HepG2 (cell line): ENCODE measurements around the gene RPL32. TPM values are rescaled to one million over a fixed set of nuclear protein-coding genes. Genes with fewer than 3 reads are reported as not detected.

Source experiments
- CBX1 ChIP-seq: IDR thresholded peaks from one replicate; pipeline ENCODE4 v1.6.1; 2016; ENCODE audit warnings: antibody characterized with exemption, low read depth
- JUND ChIP-seq: sonication (generic); formaldehyde crosslinking; IDR thresholded peaks from 2 replicates; pipeline ENCODE4 v1.8.0; 2022; ENCODE audit warnings: mild to moderate bottlenecking, missing genetic modification reagents
- NFE2L1 ChIP-seq: sonication (generic); formaldehyde crosslinking; IDR thresholded peaks from 2 replicates; pipeline ENCODE4 v1.4.0; 2020; ENCODE audit warnings: missing genetic modification reagents, mild to moderate bottlenecking, borderline replicate concordance
- POLR2A ChIP-seq, 2 experiments: IDR thresholded peaks; 2 replicates each; pipeline ENCODE4 v1.6.1; 2011; ENCODE audit warnings: low read depth in 2 of 2, low read length in 2 of 2, mild to moderate bottlenecking in 1 of 2, moderate library complexity in 1 of 2; ENCODE audit not compliant: insufficient read depth in 1 of 2
- RORA ChIP-seq: sonication (generic); formaldehyde crosslinking; IDR thresholded peaks from 2 replicates; pipeline ENCODE4 v1.5.0; 2020; ENCODE audit warnings: mild to moderate bottlenecking, missing genetic modification reagents, moderate library complexity
- TCF7 ChIP-seq: sonication (generic); IDR thresholded peaks from 2 replicates; pipeline ENCODE4 v1.6.1; 2016; ENCODE audit warnings: antibody characterized with exemption, low read depth
- ZBTB42 ChIP-seq: sonication (generic); formaldehyde crosslinking; IDR thresholded peaks from 2 replicates; pipeline ENCODE4 v1.5.0; 2020; ENCODE audit warnings: mild to moderate bottlenecking, missing genetic modification reagents
- ZFP36L2 ChIP-seq: sonication (generic); formaldehyde crosslinking; IDR thresholded peaks from 2 replicates; pipeline ENCODE4 v1.4.0; 2020; ENCODE audit warnings: missing genetic modification reagents
- ZNF430 ChIP-seq: sonication (generic); formaldehyde crosslinking; IDR thresholded peaks from 2 replicates; pipeline ENCODE4 v1.9.0; 2021; ENCODE audit warnings: mild to moderate bottlenecking, missing genetic modification reagents
- polyA plus RNA-seq, 8 experiments: library from polyadenylated mRNA; depleted of rRNA in 3 of 8; stranded (reverse) in 7 of 8; unstranded in 1 of 8; fragments of >200 nt; fragmentation: Illumina TruSeq in 4 of 8; extraction: Trizol in 4 of 8; gene quantifications; 2 replicates each; pipeline versions ENCODE4 v1.2.1 to v1.2.3, GENCODE V29; 2011 to 2016; ENCODE audit warnings: low read depth in 4 of 8, missing spikeins in 1 of 8, mixed read lengths in 1 of 8; ENCODE audit not compliant: insufficient read depth in 1 of 8
- total RNA-seq, 5 experiments: library from RNA; depleted of rRNA; stranded (reverse); fragments of >200 nt; fragmentation: Illumina TruSeq; extraction: Trizol; gene quantifications; 2 replicates each; pipeline ENCODE4 v1.2.3, GENCODE V29; 2016; ENCODE audit warnings: low read depth in 1 of 5
- TF ChIP-seq, protein P1 (sequence below): IDR thresholded peaks from 2 replicates; pipeline ENCODE4 v1.4.0; 2020; ENCODE audit warnings: mild to moderate bottlenecking, missing genetic modification reagents
- TF ChIP-seq, protein P2 (sequence below): sonication (generic); formaldehyde crosslinking; IDR thresholded peaks from 2 replicates; pipeline ENCODE4 v1.4.0; 2020; ENCODE audit warnings: missing genetic modification reagents, low read depth, mild to moderate bottlenecking, borderline replicate concordance
- TF ChIP-seq, protein P3 (sequence below): sonication (generic); formaldehyde crosslinking; IDR thresholded peaks from 2 replicates; pipeline ENCODE4 v1.4.0; 2020; ENCODE audit warnings: mild to moderate bottlenecking, missing genetic modification reagents, borderline replicate concordance
- TF ChIP-seq, protein P4 (sequence below): sonication (generic); formaldehyde crosslinking; IDR thresholded peaks from 2 replicates; pipeline ENCODE4 v1.4.0; 2020; ENCODE audit warnings: missing genetic modification reagents, borderline replicate concordance

RPL32 gene
- total and polyA plus RNA-seq, 2 of the 13 experiments (the other 11 are each of a cell fraction or from before 2014, with no cell fraction given): 1,781 to 2,401 TPM

DNA sequence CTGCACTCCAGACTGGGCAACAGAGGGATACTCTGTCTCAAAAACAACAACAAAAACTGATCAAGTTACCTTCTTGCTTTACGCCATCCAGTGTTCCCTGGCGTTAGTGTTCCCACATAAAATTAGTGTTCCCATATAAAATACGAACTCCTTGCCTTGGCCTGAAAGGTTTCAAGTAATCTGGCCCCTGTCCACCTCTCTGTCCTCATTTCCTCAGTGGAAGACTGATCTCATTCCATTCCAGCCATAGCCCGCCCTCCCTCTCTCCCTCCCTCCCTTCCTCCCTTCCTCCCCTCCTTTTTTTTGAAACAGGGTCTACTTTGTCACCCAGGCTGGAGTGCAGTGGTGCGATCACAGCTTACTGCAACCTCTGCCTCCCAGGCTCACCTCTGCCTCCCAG, 47.7 kb downstream of the RPL32 start (continued):
- TF ChIP-seq, protein P1, sequence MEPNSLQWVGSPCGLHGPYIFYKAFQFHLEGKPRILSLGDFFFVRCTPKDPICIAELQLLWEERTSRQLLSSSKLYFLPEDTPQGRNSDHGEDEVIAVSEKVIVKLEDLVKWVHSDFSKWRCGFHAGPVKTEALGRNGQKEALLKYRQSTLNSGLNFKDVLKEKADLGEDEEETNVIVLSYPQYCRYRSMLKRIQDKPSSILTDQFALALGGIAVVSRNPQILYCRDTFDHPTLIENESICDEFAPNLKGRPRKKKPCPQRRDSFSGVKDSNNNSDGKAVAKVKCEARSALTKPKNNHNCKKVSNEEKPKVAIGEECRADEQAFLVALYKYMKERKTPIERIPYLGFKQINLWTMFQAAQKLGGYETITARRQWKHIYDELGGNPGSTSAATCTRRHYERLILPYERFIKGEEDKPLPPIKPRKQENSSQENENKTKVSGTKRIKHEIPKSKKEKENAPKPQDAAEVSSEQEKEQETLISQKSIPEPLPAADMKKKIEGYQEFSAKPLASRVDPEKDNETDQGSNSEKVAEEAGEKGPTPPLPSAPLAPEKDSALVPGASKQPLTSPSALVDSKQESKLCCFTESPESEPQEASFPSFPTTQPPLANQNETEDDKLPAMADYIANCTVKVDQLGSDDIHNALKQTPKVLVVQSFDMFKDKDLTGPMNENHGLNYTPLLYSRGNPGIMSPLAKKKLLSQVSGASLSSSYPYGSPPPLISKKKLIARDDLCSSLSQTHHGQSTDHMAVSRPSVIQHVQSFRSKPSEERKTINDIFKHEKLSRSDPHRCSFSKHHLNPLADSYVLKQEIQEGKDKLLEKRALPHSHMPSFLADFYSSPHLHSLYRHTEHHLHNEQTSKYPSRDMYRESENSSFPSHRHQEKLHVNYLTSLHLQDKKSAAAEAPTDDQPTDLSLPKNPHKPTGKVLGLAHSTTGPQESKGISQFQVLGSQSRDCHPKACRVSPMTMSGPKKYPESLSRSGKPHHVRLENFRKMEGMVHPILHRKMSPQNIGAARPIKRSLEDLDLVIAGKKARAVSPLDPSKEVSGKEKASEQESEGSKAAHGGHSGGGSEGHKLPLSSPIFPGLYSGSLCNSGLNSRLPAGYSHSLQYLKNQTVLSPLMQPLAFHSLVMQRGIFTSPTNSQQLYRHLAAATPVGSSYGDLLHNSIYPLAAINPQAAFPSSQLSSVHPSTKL (CRISPR knock-in tag): no peak
- TF ChIP-seq CBX1 (no peak), TCF7 (no peak), POLR2A (IDR thresholded peaks at IDR 0.05; ENCODE audit: insufficient read depth in 1 of 2, low read depth in 2 of 2, low read length in 2 of 2) (no peak), JUND (no peak), NFE2L1 (CRISPR knock-in tag) (no peak), ZFP36L2 (no peak), ZNF430 (CRISPR knock-in tag) (no peak), ZBTB42 (CRISPR knock-in tag) (no peak), RORA (no peak)
- TF ChIP-seq, protein P2, sequence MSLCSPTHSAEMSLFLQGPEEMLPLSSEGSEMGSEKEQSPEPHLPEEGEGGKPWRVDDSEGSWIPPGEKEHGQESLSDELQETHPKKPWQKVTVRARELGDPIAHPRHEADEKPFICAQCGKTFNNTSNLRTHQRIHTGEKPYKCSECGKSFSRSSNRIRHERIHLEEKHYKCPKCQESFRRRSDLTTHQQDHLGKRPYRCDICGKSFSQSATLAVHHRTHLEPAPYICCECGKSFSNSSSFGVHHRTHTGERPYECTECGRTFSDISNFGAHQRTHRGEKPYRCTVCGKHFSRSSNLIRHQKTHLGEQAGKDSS (CRISPR knock-in tag): no peak
- TF ChIP-seq, protein P3, sequence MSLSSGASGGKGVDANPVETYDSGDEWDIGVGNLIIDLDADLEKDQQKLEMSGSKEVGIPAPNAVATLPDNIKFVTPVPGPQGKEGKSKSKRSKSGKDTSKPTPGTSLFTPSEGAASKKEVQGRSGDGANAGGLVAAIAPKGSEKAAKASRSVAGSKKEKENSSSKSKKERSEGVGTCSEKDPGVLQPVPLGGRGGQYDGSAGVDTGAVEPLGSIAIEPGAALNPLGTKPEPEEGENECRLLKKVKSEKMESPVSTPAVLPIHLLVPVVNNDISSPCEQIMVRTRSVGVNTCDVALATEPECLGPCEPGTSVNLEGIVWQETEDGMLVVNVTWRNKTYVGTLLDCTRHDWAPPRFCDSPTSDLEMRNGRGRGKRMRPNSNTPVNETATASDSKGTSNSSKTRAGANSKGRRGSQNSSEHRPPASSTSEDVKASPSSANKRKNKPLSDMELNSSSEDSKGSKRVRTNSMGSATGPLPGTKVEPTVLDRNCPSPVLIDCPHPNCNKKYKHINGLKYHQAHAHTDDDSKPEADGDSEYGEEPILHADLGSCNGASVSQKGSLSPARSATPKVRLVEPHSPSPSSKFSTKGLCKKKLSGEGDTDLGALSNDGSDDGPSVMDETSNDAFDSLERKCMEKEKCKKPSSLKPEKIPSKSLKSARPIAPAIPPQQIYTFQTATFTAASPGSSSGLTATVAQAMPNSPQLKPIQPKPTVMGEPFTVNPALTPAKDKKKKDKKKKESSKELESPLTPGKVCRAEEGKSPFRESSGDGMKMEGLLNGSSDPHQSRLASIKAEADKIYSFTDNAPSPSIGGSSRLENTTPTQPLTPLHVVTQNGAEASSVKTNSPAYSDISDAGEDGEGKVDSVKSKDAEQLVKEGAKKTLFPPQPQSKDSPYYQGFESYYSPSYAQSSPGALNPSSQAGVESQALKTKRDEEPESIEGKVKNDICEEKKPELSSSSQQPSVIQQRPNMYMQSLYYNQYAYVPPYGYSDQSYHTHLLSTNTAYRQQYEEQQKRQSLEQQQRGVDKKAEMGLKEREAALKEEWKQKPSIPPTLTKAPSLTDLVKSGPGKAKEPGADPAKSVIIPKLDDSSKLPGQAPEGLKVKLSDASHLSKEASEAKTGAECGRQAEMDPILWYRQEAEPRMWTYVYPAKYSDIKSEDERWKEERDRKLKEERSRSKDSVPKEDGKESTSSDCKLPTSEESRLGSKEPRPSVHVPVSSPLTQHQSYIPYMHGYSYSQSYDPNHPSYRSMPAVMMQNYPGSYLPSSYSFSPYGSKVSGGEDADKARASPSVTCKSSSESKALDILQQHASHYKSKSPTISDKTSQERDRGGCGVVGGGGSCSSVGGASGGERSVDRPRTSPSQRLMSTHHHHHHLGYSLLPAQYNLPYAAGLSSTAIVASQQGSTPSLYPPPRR (CRISPR knock-in tag): no peak
- TF ChIP-seq, protein P4, sequence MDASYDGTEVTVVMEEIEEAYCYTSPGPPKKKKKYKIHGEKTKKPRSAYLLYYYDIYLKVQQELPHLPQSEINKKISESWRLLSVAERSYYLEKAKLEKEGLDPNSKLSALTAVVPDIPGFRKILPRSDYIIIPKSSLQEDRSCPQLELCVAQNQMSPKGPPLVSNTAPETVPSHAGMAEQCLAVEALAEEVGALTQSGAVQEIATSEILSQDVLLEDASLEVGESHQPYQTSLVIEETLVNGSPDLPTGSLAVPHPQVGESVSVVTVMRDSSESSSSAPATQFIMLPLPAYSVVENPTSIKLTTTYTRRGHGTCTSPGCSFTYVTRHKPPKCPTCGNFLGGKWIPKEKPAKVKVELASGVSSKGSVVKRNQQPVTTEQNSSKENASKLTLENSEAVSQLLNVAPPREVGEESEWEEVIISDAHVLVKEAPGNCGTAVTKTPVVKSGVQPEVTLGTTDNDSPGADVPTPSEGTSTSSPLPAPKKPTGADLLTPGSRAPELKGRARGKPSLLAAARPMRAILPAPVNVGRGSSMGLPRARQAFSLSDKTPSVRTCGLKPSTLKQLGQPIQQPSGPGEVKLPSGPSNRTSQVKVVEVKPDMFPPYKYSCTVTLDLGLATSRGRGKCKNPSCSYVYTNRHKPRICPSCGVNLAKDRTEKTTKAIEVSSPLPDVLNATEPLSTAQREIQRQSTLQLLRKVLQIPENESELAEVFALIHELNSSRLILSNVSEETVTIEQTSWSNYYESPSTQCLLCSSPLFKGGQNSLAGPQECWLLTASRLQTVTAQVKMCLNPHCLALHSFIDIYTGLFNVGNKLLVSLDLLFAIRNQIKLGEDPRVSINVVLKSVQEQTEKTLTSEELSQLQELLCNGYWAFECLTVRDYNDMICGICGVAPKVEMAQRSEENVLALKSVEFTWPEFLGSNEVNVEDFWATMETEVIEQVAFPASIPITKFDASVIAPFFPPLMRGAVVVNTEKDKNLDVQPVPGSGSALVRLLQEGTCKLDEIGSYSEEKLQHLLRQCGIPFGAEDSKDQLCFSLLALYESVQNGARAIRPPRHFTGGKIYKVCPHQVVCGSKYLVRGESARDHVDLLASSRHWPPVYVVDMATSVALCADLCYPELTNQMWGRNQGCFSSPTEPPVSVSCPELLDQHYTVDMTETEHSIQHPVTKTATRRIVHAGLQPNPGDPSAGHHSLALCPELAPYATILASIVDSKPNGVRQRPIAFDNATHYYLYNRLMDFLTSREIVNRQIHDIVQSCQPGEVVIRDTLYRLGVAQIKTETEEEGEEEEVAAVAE (CRISPR knock-in tag): no peak
- TF ChIP-seq, all 625 proteins: peak for 0
